K562 (cell line): ENCODE measurements around the gene RBM7. TPM values are rescaled to one million over a fixed set of nuclear protein-coding genes. Genes with fewer than 3 reads are reported as not detected.

Source experiments
- ATF7 ChIP-seq: fragments of 450-650 bp; IDR thresholded peaks from 2 replicates; pipeline ENCODE4 v1.7.1; 2014; ENCODE audit warnings: mild to moderate bottlenecking, moderate library complexity
- CBFA2T3 ChIP-seq: fragments of 450-650 bp; IDR thresholded peaks from 2 replicates; pipeline ENCODE4 v1.6.1; 2017
- ELK3 ChIP-seq: fragments of 450-650 bp; formaldehyde crosslinking; IDR thresholded peaks from 2 replicates; pipeline ENCODE4 v1.4.0; 2020; ENCODE audit warnings: mild to moderate bottlenecking
- EP300 ChIP-seq: IDR thresholded peaks from 2 replicates; pipeline ENCODE4 v1.6.1; 2012; ENCODE audit warnings: low read length, improper control_type of control experiment
- MAFK ChIP-seq: IDR thresholded peaks from 2 replicates; pipeline ENCODE4 v1.6.1; 2011; ENCODE audit warnings: low read length, improper control_type of control experiment
- MTF1 ChIP-seq: fragments of 250-450 bp; sonication (Bioruptor Pico); IDR thresholded peaks from 2 replicates; pipeline ENCODE4 v1.9.0; 2021; ENCODE audit warnings: moderate library complexity, mild to moderate bottlenecking, inconsistent platforms, borderline replicate concordance
- PBX2 ChIP-seq, 2 experiments: IDR thresholded peaks in 1 of 2; conservative IDR thresholded peaks in 1 of 2; 2 replicates each; pipeline ENCODE4 v1.6.1; 2016; ENCODE audit warnings: low read depth in 2 of 2, mild to moderate bottlenecking in 1 of 2, missing compliant biosample characterization in 1 of 2, missing genetic modification characterization in 1 of 2, moderate library complexity in 1 of 2
- PHTF2 ChIP-seq: fragments of 250-450 bp; sonication (Bioruptor Pico); IDR thresholded peaks from 2 replicates; pipeline ENCODE4 v1.5.0; 2021; ENCODE audit warnings: mild to moderate bottlenecking
- SIRT6 ChIP-seq: IDR thresholded peaks from one replicate; pipeline ENCODE4 v1.6.1; 2012; ENCODE audit warnings: low read depth, mild to moderate bottlenecking, control low read depth, inconsistent platforms, low read length, moderate library complexity
- SMAD2 ChIP-seq: fragments of 150-350 bp; IDR thresholded peaks from 2 replicates; pipeline ENCODE4 v1.6.1; 2014; ENCODE audit warnings: low read depth, mild to moderate bottlenecking, low read length
- TFAP4 ChIP-seq: sonication (generic); formaldehyde crosslinking; IDR thresholded peaks from 2 replicates; pipeline ENCODE4 v1.8.0; 2022; ENCODE audit warnings: missing genetic modification reagents, mild to moderate bottlenecking, moderate library complexity, borderline replicate concordance
- TFE3 ChIP-seq: fragments of 450-650 bp; formaldehyde crosslinking; IDR thresholded peaks from 2 replicates; pipeline ENCODE4 v1.4.0; 2020; ENCODE audit warnings: mild to moderate bottlenecking, mixed read lengths
- WHSC1 ChIP-seq: IDR thresholded peaks from one replicate; pipeline ENCODE4 v1.6.1; 2012; ENCODE audit warnings: low read length, control low read depth, inconsistent platforms
- ZFP36 ChIP-seq: fragments of 150-350 bp; IDR thresholded peaks from 2 replicates; pipeline ENCODE4 v1.6.1; 2018; ENCODE audit warnings: low read length, low read depth; ENCODE audit not compliant: partially characterized antibody
- ZNF584 ChIP-seq: fragments of 200-800 bp; sonication (Bioruptor generic); IDR thresholded peaks from 2 replicates; pipeline ENCODE4 v1.6.1; 2016; ENCODE audit warnings: low read depth, mild to moderate bottlenecking, missing genetic modification characterization, missing compliant biosample characterization
- ZSCAN29 ChIP-seq: fragments of 450-650 bp; IDR thresholded peaks from 2 replicates; pipeline ENCODE4 v1.6.1; 2017
- polyA plus RNA-seq, 8 experiments: library from polyadenylated mRNA; depleted of rRNA in 4 of 8; stranded (reverse) in 5 of 8; unstranded in 3 of 8; fragments of >200 nt; fragmentation: Nextera tagmentation in 2 of 8; fragmentation: Illumina TruSeq in 1 of 8; extraction: Ambion mirVana in 2 of 8; extraction: Trizol in 1 of 8; gene quantifications; 2 replicates each; pipeline versions ENCODE4 v1.2.1 to v1.2.3, GENCODE V29; 2011 to 2014; ENCODE audit warnings: inconsistent platforms in 1 of 8, missing spikeins in 1 of 8
- total RNA-seq, 7 experiments: library from RNA; depleted of rRNA in 6 of 7; stranded (reverse); fragments of >200 nt in 6 of 7; fragmentation: Illumina TruSeq in 2 of 7; extraction: Trizol in 2 of 7; gene quantifications; 2 replicates each; pipeline versions ENCODE4 v1.2.1 to v1.2.3, GENCODE V29; 2011 to 2021; ENCODE audit warnings: low replicate concordance in 1 of 7

Gene RBM7
- total and polyA plus RNA-seq, 9 of the 15 experiments (the other 6 are each of a cell fraction or from before 2014, with no cell fraction given), result 26.0 to 76.8 (median 49.6) TPM

- TF ChIP-seq PBX2 (CRISPR knock-in tag; IDR thresholded peaks at IDR 0.05; ENCODE audit: low read depth) (no peak), PBX2 (tag; conservative IDR thresholded peaks at IDR 0.05; ENCODE audit: low read depth) (peak; percentile 8), ELK3 (CRISPR knock-in tag) (no peak), CBFA2T3 (peak; percentile 20; the same call in 1 of the 2 replicates), WHSC1 (no peak), MTF1 (CRISPR knock-in tag) (no peak), ATF7 (no peak), ZFP36 (no peak), ZSCAN29 (no peak), MAFK (no peak), PHTF2 (CRISPR knock-in tag) (no peak), TFE3 (no peak), SMAD2 (no peak), TFAP4 (CRISPR knock-in tag) (no peak), EP300 (peak; percentile 58), SIRT6 (no peak), ZNF584 (CRISPR knock-in tag) (no peak)
These were observed 40.7 kb downstream of the RBM7 start (continued) for GRCh38 chr11:114440971-114441763.
